Neural progenitor cell (in vitro differentiated cells): ENCODE results near the gene RAPGEF5.

ENCODE experiments used
- EZH2 ChIP-seq: fragments of 200-600 bp; sonication (generic); IDR thresholded peaks from 2 replicates; pipeline ENCODE4 v1.6.1; 2017; ENCODE audit warnings: antibody characterized with exemption, mild to moderate bottlenecking, moderate library complexity
- EZH2phosphoT487 ChIP-seq: fragments of 200-600 bp; sonication (generic); IDR thresholded peaks from 2 replicates; pipeline ENCODE4 v1.6.1; 2017; ENCODE audit warnings: antibody characterized with exemption
- TF ChIP-seq, protein P1 (sequence below): fragments of 200-600 bp; sonication (generic); IDR thresholded peaks from 2 replicates; pipeline ENCODE4 v1.5.1; 2017; ENCODE audit warnings: antibody characterized with exemption, mild to moderate bottlenecking

DNA sequence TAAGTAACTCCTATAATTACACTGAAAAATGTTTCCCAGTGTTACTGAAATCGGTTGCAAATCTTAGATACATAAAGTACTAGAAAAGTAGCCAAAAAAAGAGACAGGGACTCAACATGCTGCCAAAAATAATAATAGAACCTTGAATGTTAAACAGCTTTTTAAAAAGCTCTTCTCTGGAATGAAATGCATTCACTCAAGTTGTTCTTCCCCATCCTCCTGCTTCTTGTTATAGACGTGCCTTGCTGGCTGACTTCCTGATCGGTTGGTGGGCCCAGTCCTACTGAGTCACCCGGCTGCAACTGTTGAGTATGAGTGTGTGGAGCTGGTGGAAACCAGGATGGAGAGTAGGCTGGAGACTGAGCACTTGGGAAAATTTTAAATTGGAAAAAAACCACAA lies 30.6 kb upstream of the RAPGEF5 start:
- TF ChIP-seq, protein P1, sequence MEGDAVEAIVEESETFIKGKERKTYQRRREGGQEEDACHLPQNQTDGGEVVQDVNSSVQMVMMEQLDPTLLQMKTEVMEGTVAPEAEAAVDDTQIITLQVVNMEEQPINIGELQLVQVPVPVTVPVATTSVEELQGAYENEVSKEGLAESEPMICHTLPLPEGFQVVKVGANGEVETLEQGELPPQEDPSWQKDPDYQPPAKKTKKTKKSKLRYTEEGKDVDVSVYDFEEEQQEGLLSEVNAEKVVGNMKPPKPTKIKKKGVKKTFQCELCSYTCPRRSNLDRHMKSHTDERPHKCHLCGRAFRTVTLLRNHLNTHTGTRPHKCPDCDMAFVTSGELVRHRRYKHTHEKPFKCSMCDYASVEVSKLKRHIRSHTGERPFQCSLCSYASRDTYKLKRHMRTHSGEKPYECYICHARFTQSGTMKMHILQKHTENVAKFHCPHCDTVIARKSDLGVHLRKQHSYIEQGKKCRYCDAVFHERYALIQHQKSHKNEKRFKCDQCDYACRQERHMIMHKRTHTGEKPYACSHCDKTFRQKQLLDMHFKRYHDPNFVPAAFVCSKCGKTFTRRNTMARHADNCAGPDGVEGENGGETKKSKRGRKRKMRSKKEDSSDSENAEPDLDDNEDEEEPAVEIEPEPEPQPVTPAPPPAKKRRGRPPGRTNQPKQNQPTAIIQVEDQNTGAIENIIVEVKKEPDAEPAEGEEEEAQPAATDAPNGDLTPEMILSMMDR = no peak
- TF ChIP-seq EZH2 = no peak
- no peak for TF ChIP-seq EZH2phosphoT487
